A549 (cell line): ENCODE measurements around the gene METTL25B. TPM values are rescaled to one million over a fixed set of nuclear protein-coding genes. Genes with fewer than 3 reads are reported as not detected.

Experiments used
- ATAC-seq, 2 experiments: fragments of 200-7000 bp in 1 of 2; fragments of >200 bp in 1 of 2; cut with Nextera tagmentation in 1 of 2; cut with Tn5 transposase in 1 of 2; 3 replicates each; pipeline versions ENCODE4 v1.8.0 to v1.9.1; 2018 to 2020; ENCODE audit warnings: mild to moderate bottlenecking in 1 of 2, moderate library complexity in 1 of 2
- CTCF ChIA-PET: fragments of 300-600 bp; sonication (Branson Sonifier 250); formaldehyde crosslinking; extraction: SDS; loops from one replicate; lab custom pipeline; 2021; ENCODE audit warnings: antibody characterized with exemption, inconsistent platforms; lab: Yijun Ruan, JAX
- POLR2A ChIA-PET: fragments of 350-600 bp; formaldehyde crosslinking; extraction: SDS; loops from one replicate; lab custom pipeline; 2021; ENCODE audit warnings: antibody characterized with exemption, inconsistent platforms; lab: Yijun Ruan, JAX
- DNase-seq, 2 experiments: peaks; one replicate each; pipeline versions ENCODE4 v3.0.0 to v3.0.0-alpha.2; 2011 to 2016; ENCODE audit warnings: low read depth in 1 of 2, low spot score in 1 of 2
- FAIRE-seq: peaks from 2 replicates; lab custom pipeline; 2011; peaks lifted over from hg19 to GRCh38; lab: Jason Lieb, UNC
- H3K27ac ChIP-seq, 2 experiments: fragments of >200 bp; sonication (Bioruptor Twin); formaldehyde crosslinking; 3 replicates each; pipeline ENCODE4 v1.5.1; 2016 to 2017
- H3K4me1 ChIP-seq: fragments of >200 bp; sonication (Bioruptor Twin); formaldehyde crosslinking; 3 replicates; pipeline ENCODE4 v1.6.1; 2016
- H3K4me2 ChIP-seq: fragments of >200 bp; sonication (Bioruptor Twin); formaldehyde crosslinking; 3 replicates; pipeline ENCODE4 v1.6.1; 2016
- H3K4me3 ChIP-seq: fragments of >200 bp; sonication (Bioruptor Twin); formaldehyde crosslinking; 3 replicates; pipeline ENCODE4 v1.5.1; 2016
- H3K9me3 ChIP-seq: fragments of >200 bp; sonication (Bioruptor Twin); formaldehyde crosslinking; 3 replicates; pipeline ENCODE4 v1.6.1; 2016
- BHLHE40 ChIP-seq: IDR thresholded peaks from 2 replicates; pipeline ENCODE4 v1.6.1; 2012; ENCODE audit warnings: low read depth, low read length, inconsistent platforms
- CBX2 ChIP-seq: fragments of 200-600 bp; sonication (generic); IDR thresholded peaks from 2 replicates; pipeline ENCODE4 v1.6.1; 2016; ENCODE audit warnings: low read depth, mild to moderate bottlenecking, borderline replicate concordance
- CEBPB ChIP-seq, 2 experiments: fragments of >200 bp in 1 of 2; sonication (Bioruptor Twin) in 1 of 2; formaldehyde crosslinking in 1 of 2; IDR thresholded peaks; 2 replicates each; pipeline ENCODE4 v1.6.1; 2012 to 2016
- CHD2 ChIP-seq: fragments of 150-350 bp; IDR thresholded peaks from 2 replicates; pipeline ENCODE4 v1.6.1; 2014; ENCODE audit warnings: low read length; ENCODE audit not compliant: partially characterized antibody
- CHD4 ChIP-seq: fragments of 200-600 bp; sonication (generic); IDR thresholded peaks from 2 replicates; pipeline ENCODE4 v1.6.1; 2016; ENCODE audit warnings: antibody characterized with exemption, mild to moderate bottlenecking, borderline replicate concordance
- CTCF ChIP-seq: fragments of >200 bp; sonication (Bioruptor Twin); formaldehyde crosslinking; IDR thresholded peaks from 3 replicates; pipeline ENCODE4 v1.5.1; 2016
- EHF ChIP-seq: fragments of 250-450 bp; sonication (Bioruptor Pico); IDR thresholded peaks from 2 replicates; pipeline ENCODE4 v1.5.0; 2020; ENCODE audit warnings: mild to moderate bottlenecking
- EHMT2 ChIP-seq: fragments of 200-600 bp; sonication (generic); IDR thresholded peaks from 2 replicates; pipeline ENCODE4 v1.6.1; 2016; ENCODE audit warnings: antibody characterized with exemption, low read depth, mild to moderate bottlenecking, moderate library complexity
- EP300 ChIP-seq, 2 experiments: fragments of >200 bp; sonication (Bioruptor Twin); formaldehyde crosslinking; IDR thresholded peaks; 2 replicates in 1 of 2; 3 replicates in 1 of 2; pipeline ENCODE4 v1.6.1; 2016 to 2017
- FOSB ChIP-seq: fragments of 250-450 bp; sonication (Bioruptor Pico); IDR thresholded peaks from 2 replicates; pipeline ENCODE4 v1.5.0; 2020; ENCODE audit warnings: mild to moderate bottlenecking, moderate library complexity
- FOSL2 ChIP-seq, 2 experiments: fragments of 450-650 bp in 1 of 2; fragments of >200 bp in 1 of 2; sonication (Bioruptor Twin) in 1 of 2; formaldehyde crosslinking; IDR thresholded peaks; 2 replicates each; pipeline versions ENCODE4 v1.5.0 to v1.6.1; 2016 to 2020; ENCODE audit warnings: mild to moderate bottlenecking in 1 of 2, moderate library complexity in 1 of 2
- FOXS1 ChIP-seq: fragments of 250-450 bp; sonication (Bioruptor Pico); IDR thresholded peaks from 2 replicates; pipeline ENCODE4 v1.5.0; 2020; ENCODE audit warnings: mild to moderate bottlenecking, moderate library complexity
- HDAC2 ChIP-seq: fragments of 200-600 bp; sonication (generic); IDR thresholded peaks from 2 replicates; pipeline ENCODE4 v1.6.1; 2016
- HOXB5 ChIP-seq: fragments of 250-450 bp; sonication (Bioruptor Pico); IDR thresholded peaks from 2 replicates; pipeline ENCODE4 v1.5.0; 2020; ENCODE audit warnings: mild to moderate bottlenecking, moderate library complexity
- KDM1A ChIP-seq: fragments of 200-600 bp; sonication (generic); IDR thresholded peaks from 2 replicates; pipeline ENCODE4 v1.6.1; 2016; ENCODE audit warnings: low read depth, mild to moderate bottlenecking
- KDM5A ChIP-seq: fragments of 200-600 bp; sonication (generic); IDR thresholded peaks from 2 replicates; pipeline ENCODE4 v1.6.1; 2016; ENCODE audit warnings: antibody characterized with exemption, mild to moderate bottlenecking
- MAFK ChIP-seq: fragments of 450-650 bp; IDR thresholded peaks from 2 replicates; pipeline ENCODE4 v1.6.1; 2014; ENCODE audit not compliant: partially characterized antibody
- MAX ChIP-seq: IDR thresholded peaks from 2 replicates; pipeline ENCODE4 v1.6.1; 2012
- MAZ ChIP-seq: fragments of 150-350 bp; IDR thresholded peaks from 2 replicates; pipeline ENCODE4 v1.6.1; 2014; ENCODE audit warnings: antibody characterized with exemption, low read depth, low read length, borderline replicate concordance
- NFE2L2 ChIP-seq: fragments of 150-350 bp; conservative IDR thresholded peaks from 2 replicates; pipeline ENCODE4 v1.6.1; 2014; ENCODE audit warnings: low read length
- NR3C1 ChIP-seq: fragments of >200 bp; sonication (Bioruptor Twin); formaldehyde crosslinking; IDR thresholded peaks from 3 replicates; pipeline ENCODE4 v1.6.1; 2017
- PHF8 ChIP-seq: fragments of 200-600 bp; sonication (generic); IDR thresholded peaks from 2 replicates; pipeline ENCODE4 v1.6.1; 2016; ENCODE audit warnings: low read depth, mild to moderate bottlenecking, antibody characterized with exemption, moderate library complexity, borderline replicate concordance
- POLR2AphosphoS2 ChIP-seq: conservative IDR thresholded peaks from 2 replicates; pipeline ENCODE4 v1.6.1; 2012; ENCODE audit warnings: low read length, improper control_type of control experiment, inconsistent platforms
- RARB ChIP-seq: fragments of 250-450 bp; sonication (Bioruptor Pico); IDR thresholded peaks from 2 replicates; pipeline ENCODE4 v1.8.0; 2021; ENCODE audit warnings: mild to moderate bottlenecking, moderate library complexity
- RCOR1 ChIP-seq: fragments of 150-350 bp; IDR thresholded peaks from 2 replicates; pipeline ENCODE4 v1.6.1; 2014; ENCODE audit warnings: antibody characterized with exemption, low read length, low read depth
- RFX5 ChIP-seq: fragments of 450-650 bp; IDR thresholded peaks from 2 replicates; pipeline ENCODE4 v1.7.1; 2014; ENCODE audit warnings: antibody characterized with exemption, mild to moderate bottlenecking, moderate library complexity
- RNF2 ChIP-seq: fragments of 200-600 bp; sonication (generic); IDR thresholded peaks from 2 replicates; pipeline ENCODE4 v1.6.1; 2016; ENCODE audit warnings: low read depth, mild to moderate bottlenecking, antibody characterized with exemption, moderate library complexity, borderline replicate concordance
- SMC3 ChIP-seq: fragments of >200 bp; sonication (Bioruptor Twin); formaldehyde crosslinking; IDR thresholded peaks from 3 replicates; pipeline ENCODE4 v1.6.1; 2018; ENCODE audit warnings: inconsistent platforms
- TFCP2L1 ChIP-seq: fragments of 250-450 bp; sonication (Bioruptor Pico); IDR thresholded peaks from 2 replicates; pipeline ENCODE4 v1.5.0; 2021; ENCODE audit warnings: mild to moderate bottlenecking
- TP53 ChIP-seq: fragments of 250-450 bp; sonication (Bioruptor Pico); IDR thresholded peaks from 2 replicates; pipeline ENCODE4 v1.5.0; 2021; ENCODE audit warnings: mild to moderate bottlenecking, moderate library complexity
- ZC3H11A ChIP-seq: fragments of 450-650 bp; IDR thresholded peaks from 2 replicates; pipeline ENCODE4 v1.6.1; 2014; ENCODE audit warnings: antibody characterized with exemption, mild to moderate bottlenecking
- ZSCAN20 ChIP-seq: fragments of 250-450 bp; sonication (Bioruptor Pico); IDR thresholded peaks from 2 replicates; pipeline ENCODE4 v1.8.0; 2022; ENCODE audit warnings: mild to moderate bottlenecking, moderate library complexity
- WGBS: methylation state at CpG from one replicate; pipeline ENCODE4 v1.1.6; 2017; ENCODE audit errors: missing lambda C conversion rate; 5-methylcytosine and 5-hydroxymethylcytosine counted together
- polyA plus RNA-seq, 4 experiments: library from polyadenylated mRNA; depleted of rRNA in 3 of 4; stranded (reverse); fragments of >200 nt; fragmentation: RNase III in 1 of 4; extraction: RNeasy Plus Mini Kit Qiagen cat#74134 plus additional on column Dnase treatment in 1 of 4; gene quantifications; 2 replicates in 3 of 4; 3 replicates in 1 of 4; pipeline ENCODE4 v1.2.3, GENCODE V29; 2011 to 2017

METTL25B gene
- polyA plus RNA-seq, 2 of the 4 experiments (the other 2 are of a cell fraction): 16.7 to 18.5 TPM

DNA sequence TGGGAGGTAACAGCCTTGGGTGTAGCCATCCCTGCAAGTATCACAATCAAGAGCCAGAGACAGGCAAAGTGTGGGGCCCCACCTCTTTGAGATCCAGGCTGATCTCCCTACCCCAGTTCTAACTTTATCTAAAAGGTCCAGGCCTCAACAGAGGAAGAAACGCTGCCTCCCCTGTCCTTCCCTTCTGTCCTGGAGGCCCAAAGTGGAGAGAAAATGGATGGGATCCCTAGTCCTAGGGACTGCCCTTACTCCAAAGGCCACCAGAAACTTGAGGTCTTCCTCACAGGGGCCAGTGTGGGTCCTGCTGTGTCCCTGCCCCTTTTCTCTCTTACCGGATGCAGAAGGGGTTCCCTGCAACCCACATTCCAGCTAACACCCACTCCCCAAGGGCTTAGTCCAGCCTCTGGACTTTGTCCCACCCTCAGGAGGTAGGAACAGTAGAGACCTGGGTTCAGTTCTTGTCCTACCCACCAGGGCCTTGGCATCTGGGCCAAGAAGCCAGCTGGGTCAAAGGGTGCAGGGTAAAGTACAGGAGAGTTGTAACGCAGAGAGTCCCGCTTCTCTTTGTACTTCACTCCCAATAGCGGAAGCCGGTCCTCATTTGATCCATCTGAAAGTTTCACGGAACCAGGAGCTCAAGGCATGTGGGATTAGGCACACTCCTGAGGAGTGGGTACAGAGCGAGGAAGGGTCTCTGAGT lies 21.3 kb downstream of the METTL25B start:
- Histone ChIP-seq H3K4me3 (peak overlapping the region; percentile 92), H3K9me3 (no peaks in the 10 kb centered on the region), H3K27ac (peak overlapping the region; percentile 99 to 100), H3K4me1 (peaks cover 50% of the 10 kb centered on the region), H3K4me2 (peak overlapping the region; percentile 92)
- peak in 1 of 2 experiments; percentile 3; a peak in 2 of 6 replicates for ATAC-seq
- ChIA-PET POLR2A (no interaction called here), CTCF (interaction anchor here (1.1 to 5.4 kb wide), 4 partner anchors 23 to 142 kb away, joined by 3 to 36 read pairs (median 4); partner anchors contain the start of gene NTRK1)
- DNase-seq: peak in 1 of 2 experiments; percentile 21
- FAIRE-seq: no peak
- WGBS: 5% methylated on average over 8 of the region's 8 CpGs
- no peak for TF ChIP-seq MAZ
- TF ChIP-seq FOXS1: no peak
- no peak for TF ChIP-seq CHD2
- no peak for TF ChIP-seq ZSCAN20 (CRISPR knock-in tag)
- TF ChIP-seq RARB (CRISPR knock-in tag): no peak
- TF ChIP-seq MAFK: no peak
- TF ChIP-seq CHD4: no peak
- TF ChIP-seq SMC3: no peak
- TF ChIP-seq RCOR1: no peak
- no peak for TF ChIP-seq CEBPB (IDR thresholded peaks at IDR 0.05)
- TF ChIP-seq HDAC2: no peak
- no peak for TF ChIP-seq BHLHE40
- TF ChIP-seq NR3C1: no peak
- TF ChIP-seq PHF8: no peak
- no peak for TF ChIP-seq HOXB5 (CRISPR knock-in tag)
- no peak for TF ChIP-seq NFE2L2
- no peak for TF ChIP-seq CBX2
- TF ChIP-seq EHMT2: no peak
- TF ChIP-seq FOSB (CRISPR knock-in tag): no peak
- TF ChIP-seq ZC3H11A: no peak

DNA sequence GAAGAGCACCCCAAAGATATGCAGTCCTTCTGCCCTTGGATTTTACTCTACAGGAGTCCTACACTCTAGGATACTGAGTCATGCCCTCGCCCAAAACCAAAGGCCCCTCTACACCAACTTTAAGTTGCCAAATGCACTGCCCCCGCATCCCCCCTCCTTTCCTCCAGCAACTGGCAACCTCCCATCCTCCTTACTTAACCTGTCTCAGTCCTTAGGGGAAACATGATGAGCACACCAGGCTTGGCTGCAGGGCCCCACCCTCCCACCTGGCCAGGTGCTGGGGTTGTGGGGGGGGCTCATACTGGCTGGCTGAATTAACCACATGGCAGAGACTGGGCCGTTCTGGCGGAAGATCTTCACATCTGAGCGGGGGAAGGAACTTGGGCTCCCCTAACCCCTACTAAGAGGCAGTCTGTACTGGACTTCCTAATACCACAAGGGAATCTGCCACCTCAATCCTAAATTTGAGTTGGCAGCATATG lies 22.0 kb downstream of the METTL25B start:
- WGBS: 0% methylated on average over 5 of the region's 5 CpGs
- peak overlapping the region; percentile 92 for H3K4me3 ChIP-seq
- ATAC-seq: no peak
- H3K4me1 ChIP-seq: peaks cover 44% of the 10 kb centered on the region
- DNase-seq: peak in 1 of 2 experiments; percentile 22
- H3K9me3 ChIP-seq: no peaks in the 10 kb centered on the region
- CTCF ChIA-PET: interaction anchor here (0.9 to 5.4 kb wide), 10 partner anchors 16 to 142 kb away, joined by 3 to 36 read pairs (median 4); partner anchors contain the start of genes NTRK1 and PRCC
- peak overlapping the region; percentile 99 to 100 for H3K27ac ChIP-seq
- H3K4me2 ChIP-seq: peak overlapping the region; percentile 92
- FAIRE-seq: no peak
- POLR2A ChIA-PET: interaction anchor here (2.5 to 2.8 kb wide), 2 partner anchors 8 to 17 kb away, joined by 22 to 50 read pairs; partner anchors contain the start of genes MRPL24 and PRCC
- no peak for TF ChIP-seq CEBPB (IDR thresholded peaks at IDR 0.05)
- TF ChIP-seq MAZ: no peak
- TF ChIP-seq TP53 (CRISPR knock-in tag): 0 out of 2 replicates have a peak, but pooled peaks have one; percentile 23
- peak; percentile 19 for TF ChIP-seq MAX
- TF ChIP-seq NFE2L2: no peak

- ChIA-PET POLR2A (interaction anchor here (1.2 to 2.8 kb wide), 4 partner anchors 9 to 22 kb away, joined by 5 to 50 read pairs (median 27); partner anchors contain the start of genes ISG20L2, METTL25B, MRPL24 and PRCC), CTCF (interaction anchor here (0.9 to 5.4 kb wide), 16 partner anchors 12 to 144 kb away, joined by 3 to 36 read pairs (median 4); partner anchors contain the start of gene PRCC)
- peak in 1 of 2 experiments; percentile 35 for DNase-seq
- peaks cover 38% of the 10 kb centered on the region for H3K4me1 ChIP-seq
- no peak for FAIRE-seq
- H3K27ac ChIP-seq: peak overlapping the region; percentile 99 to 100
- peak overlapping the region; percentile 92 for H3K4me2 ChIP-seq
- ATAC-seq: peak in 1 of 2 experiments; percentile 14; a peak in 3 of 6 replicates
- no peaks in the 10 kb centered on the region for H3K9me3 ChIP-seq
- 3% methylated on average over 14 of the region's 64 CpGs for WGBS
- peak overlapping the region; percentile 92 for H3K4me3 ChIP-seq
- TF ChIP-seq POLR2AphosphoS2 (no peak), KDM5A (no peak), KDM1A (no peak), FOSL2 (IDR thresholded peaks at IDR 0.05) (no peak), FOSL2 (CRISPR knock-in tag; IDR thresholded peaks at IDR 0.05) (no peak), CHD2 (no peak), EHF (no peak), EP300 (IDR thresholded peaks at IDR 0.05) (no peak), RNF2 (no peak), MAX (peak; percentile 28; the same call in 1 of the 2 replicates), RFX5 (no peak), CTCF (no peak), CEBPB (IDR thresholded peaks at IDR 0.05) (peak; percentile 78 to 84), TFCP2L1 (no peak)
Observed at GRCh38 chr1:156750711-156751450, 22.6 kb downstream of the METTL25B start.
